Activated naive CD8-positive, alpha-beta T cell treated with anti-CD3 and anti-CD28 coated beads, Interleukin-2, amount 10 ng/mL, durations not matched to agents 7 days and 5 days (primary cell): ENCODE results near the gene DENND4C. TPM values are rescaled to one million over a fixed set of nuclear protein-coding genes. Genes with fewer than 3 reads are reported as not detected.
A peak's percentile ranks its signal among the peaks of the same experiment; 100 is the strongest.
"Not testable (repeated sequence)": the region's sequence is repeated elsewhere in the genome, so short reads cannot be mapped to it uniquely, and the experiment has no call there.

ENCODE experiments used
- ATAC-seq: fragments of 150-1000 bp; cut with Tn5 transposase; one replicate; pipeline ENCODE4 v1.10.0; 2021; ENCODE audit warnings: low read depth, moderate library complexity
- POLR2A ChIA-PET: fragments of 350-600 bp; sonication (Branson Sonifier 250); formaldehyde crosslinking; loops from one replicate; lab custom pipeline; 2021; ENCODE audit warnings: antibody characterized with exemption; lab: Charles Lee
- DNase-seq: peaks from one replicate; pipeline ENCODE4 v3.0.0; 2021
- H3K27ac Mint-ChIP-seq: one replicate; pipeline ENCODE4 v1.8.0; 2022; ENCODE audit warnings: mild to moderate bottlenecking, mixed read lengths
- H3K27me3 Mint-ChIP-seq: one replicate; pipeline ENCODE4 v1.8.0; 2022; ENCODE audit warnings: mild to moderate bottlenecking, moderate library complexity, mixed read lengths
- H3K36me3 Mint-ChIP-seq: one replicate; pipeline ENCODE4 v1.8.0; 2021; ENCODE audit warnings: mild to moderate bottlenecking, mixed read lengths
- H3K4me1 Mint-ChIP-seq: one replicate; pipeline ENCODE4 v1.8.0; 2021; ENCODE audit warnings: mixed read lengths
- H3K4me3 Mint-ChIP-seq: one replicate; pipeline ENCODE4 v1.8.0; 2022; ENCODE audit warnings: mild to moderate bottlenecking, moderate library complexity, mixed read lengths
- H3K9me3 Mint-ChIP-seq: one replicate; pipeline ENCODE4 v1.8.0; 2021; ENCODE audit warnings: mixed read lengths
- total RNA-seq, 2 experiments: library from RNA; stranded (reverse); gene quantifications; one replicate each; pipeline ENCODE4 v1.2.3, GENCODE V29; 2021

DENND4C gene
- total RNA-seq, 2 experiments from 2014 or later, result 44.4 to 49.5 TPM

DNA sequence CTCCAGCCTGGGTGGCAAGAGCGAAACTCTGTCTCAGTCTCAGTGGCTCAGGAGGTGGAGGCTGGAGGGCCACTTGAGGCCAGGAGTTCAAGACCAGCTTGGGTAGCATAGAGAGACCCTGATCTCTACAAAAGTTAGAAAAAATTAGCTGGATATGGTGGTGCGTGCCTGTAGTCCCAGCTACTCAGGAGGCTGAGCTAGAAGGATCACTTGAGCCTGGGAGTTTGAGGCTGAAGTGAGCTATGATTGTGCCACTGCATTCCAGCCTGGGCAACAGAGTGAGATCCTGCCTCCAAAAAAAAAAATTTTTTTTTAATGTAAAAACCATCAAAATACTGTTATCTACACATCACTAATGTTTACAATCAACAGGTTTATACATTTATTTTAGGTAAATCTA is 24.6 kb downstream of the DENND4C start:
- Mint-ChIP-seq H3K4me1 (peaks cover 12% of the 10 kb centered on the region), H3K27ac (no peak overlapping the region), H3K27me3 (no peaks in the 10 kb centered on the region), H3K4me3 (no peak overlapping the region), H3K36me3 (peaks cover 13% of the 10 kb centered on the region), H3K9me3 (no peaks in the 10 kb centered on the region)
- ATAC-seq (no peak), DNase-seq (no peak)
- POLR2A ChIA-PET, result no interaction called here

DNA sequence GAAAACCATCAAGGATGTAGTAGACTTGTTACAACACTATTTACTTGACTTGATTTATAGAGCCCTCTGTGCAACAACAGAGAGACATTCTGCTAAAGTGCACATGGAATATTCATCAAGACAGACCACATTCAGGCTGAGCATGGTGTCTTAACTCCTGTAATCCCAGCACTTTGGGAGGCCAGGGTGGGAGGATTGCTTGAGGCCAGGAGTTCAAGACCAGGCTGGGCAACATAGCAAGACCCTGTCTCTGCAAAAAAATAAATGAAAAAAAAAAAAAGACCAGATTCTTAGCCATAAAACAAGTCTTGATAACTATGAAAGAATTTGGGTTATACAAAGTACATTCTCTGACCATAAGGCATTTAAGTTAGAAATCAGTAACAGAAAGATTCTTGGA is 25.3 kb downstream of the DENND4C start:
- Mint-ChIP-seq H3K9me3 (no peaks in the 10 kb centered on the region), H3K4me1 (peaks cover 6% of the 10 kb centered on the region), H3K27ac (no peak overlapping the region), H3K4me3 (no peak overlapping the region), H3K36me3 (peaks cover 13% of the 10 kb centered on the region), H3K27me3 (no peaks in the 10 kb centered on the region)
- DNase-seq (no peak), ATAC-seq (no peak)
- POLR2A ChIA-PET, result no interaction called here

DNA sequence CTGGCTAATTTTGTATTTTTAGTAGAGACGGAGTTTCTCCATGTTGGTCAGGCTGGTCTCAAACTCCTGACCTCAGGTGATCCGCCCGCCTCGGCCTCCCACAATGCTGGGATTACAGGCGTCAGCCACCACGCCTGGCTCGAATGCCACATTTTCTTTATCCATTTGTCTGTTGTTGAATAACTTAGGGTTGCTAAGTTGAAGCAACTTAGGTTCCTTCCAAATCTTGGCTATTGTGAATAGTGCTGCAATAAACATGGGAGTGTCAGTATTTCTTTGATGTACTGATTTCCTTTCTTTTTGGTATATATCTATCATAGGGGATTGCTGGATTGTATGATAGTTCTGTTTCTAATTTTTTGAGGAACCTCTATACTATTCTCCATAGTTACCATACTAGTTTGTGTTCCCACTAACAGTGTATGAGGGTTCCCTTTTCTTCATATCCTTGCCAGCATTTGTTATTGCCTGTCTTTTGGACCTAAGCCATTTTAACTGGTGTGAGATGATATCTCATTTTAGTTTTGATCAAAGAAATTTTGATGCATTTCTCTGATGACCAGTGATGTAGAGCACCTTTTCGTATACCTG is 29.3 kb downstream of the DENND4C start:
- H3K9me3 Mint-ChIP-seq, H3K27me3 Mint-ChIP-seq, H3K4me1 Mint-ChIP-seq, DNase-seq, ATAC-seq, H3K27ac Mint-ChIP-seq, H3K4me3 Mint-ChIP-seq, POLR2A ChIA-PET: not testable (repeated sequence)
- peaks cover 12% of the 10 kb centered on the region for H3K36me3 Mint-ChIP-seq

DNA sequence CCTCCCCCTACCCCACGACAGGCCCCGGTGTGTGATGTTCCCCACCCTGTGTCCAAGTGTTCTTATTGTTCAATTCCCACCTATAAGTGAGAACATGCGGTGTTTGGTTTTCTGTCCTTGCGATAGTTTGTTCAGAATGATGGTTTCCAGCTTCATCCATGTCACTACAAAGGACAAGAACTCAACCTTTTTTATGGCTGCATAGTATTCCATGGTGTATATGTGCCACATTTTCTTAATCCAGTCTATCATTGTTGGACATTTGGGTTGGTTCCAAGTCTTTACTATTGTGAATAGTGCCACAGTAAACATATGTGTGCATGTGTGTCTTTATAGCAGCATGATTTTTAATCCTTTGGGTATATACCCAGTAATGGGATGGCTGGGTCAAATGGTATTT is 35.1 kb downstream of the DENND4C start:
- DNase-seq, H3K9me3 Mint-ChIP-seq, H3K27ac Mint-ChIP-seq, ATAC-seq, H3K4me3 Mint-ChIP-seq, POLR2A ChIA-PET, H3K27me3 Mint-ChIP-seq: not testable (repeated sequence)
- Mint-ChIP-seq H3K4me1 (peaks cover 32% of the 10 kb centered on the region), H3K36me3 (peaks cover 25% of the 10 kb centered on the region)

DNA sequence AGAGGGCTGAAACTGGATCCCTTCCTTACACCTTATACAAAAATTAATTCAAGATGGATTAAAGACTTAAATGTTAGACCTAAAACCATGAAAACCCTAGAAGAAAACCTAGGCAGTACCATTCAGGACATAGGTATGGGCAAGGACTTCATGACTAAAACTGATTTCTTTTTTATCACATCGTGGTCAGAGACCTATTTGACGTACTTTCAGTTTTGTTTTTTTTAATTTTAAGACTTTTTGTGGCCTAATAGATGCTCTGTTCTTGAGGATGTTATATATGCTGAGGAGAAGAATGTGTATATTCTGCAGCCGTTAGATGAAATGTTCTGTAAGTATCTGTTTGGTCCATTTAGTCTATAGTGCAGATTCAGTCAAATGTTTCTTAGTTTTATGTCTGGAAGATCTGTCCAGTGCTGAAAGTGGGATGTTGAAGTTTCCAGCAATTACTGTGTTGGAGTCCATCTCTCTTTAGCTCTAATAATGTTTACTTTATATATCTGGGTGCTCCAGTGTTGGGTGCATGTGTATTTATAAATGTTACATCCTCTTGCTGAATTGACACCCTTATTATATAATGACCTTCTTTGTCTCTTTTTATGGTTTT is 36.4 kb downstream of the DENND4C start:
- H3K27me3 Mint-ChIP-seq, H3K9me3 Mint-ChIP-seq, DNase-seq, H3K27ac Mint-ChIP-seq, ATAC-seq: not testable (repeated sequence)
- POLR2A ChIA-PET, result interaction anchor here (0.5 kb wide), 1 partner anchor 146 kb away, joined by 4 read pairs; no protein-coding TSS in a partner anchor
- Mint-ChIP-seq H3K36me3 (peaks cover 27% of the 10 kb centered on the region), H3K4me3 (peak overlapping the region; percentile 14), H3K4me1 (peaks cover 32% of the 10 kb centered on the region)

DNA sequence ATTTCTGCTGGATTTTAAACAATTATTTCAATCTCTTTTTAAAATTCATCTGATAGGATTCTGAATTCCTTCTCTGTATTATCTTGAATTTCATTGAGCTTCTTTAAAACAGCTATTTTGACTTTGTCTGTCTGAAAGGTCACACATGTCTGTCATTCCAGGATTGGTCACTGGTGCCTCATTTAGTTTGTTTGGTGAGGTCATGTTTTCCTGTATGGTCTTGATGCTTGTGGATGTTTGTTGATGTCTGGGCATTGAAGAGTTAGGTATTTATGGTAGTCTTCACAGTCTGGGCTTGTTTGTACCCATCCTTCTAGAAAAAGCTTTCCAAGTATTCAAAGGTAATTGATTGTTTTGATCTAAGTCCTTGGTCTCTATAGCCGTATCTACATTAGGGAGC is 39.1 kb downstream of the DENND4C start:
- H3K4me1 Mint-ChIP-seq, result peaks cover 30% of the 10 kb centered on the region
- no peak overlapping the region for H3K27ac Mint-ChIP-seq
- H3K9me3 Mint-ChIP-seq, result peaks cover 5% of the 10 kb centered on the region
- DNase-seq (no peak), ATAC-seq (no peak)
- H3K36me3 Mint-ChIP-seq, result peaks cover 27% of the 10 kb centered on the region
- H3K4me3 Mint-ChIP-seq, result no peak overlapping the region
- no peaks in the 10 kb centered on the region for H3K27me3 Mint-ChIP-seq
- POLR2A ChIA-PET, result no interaction called here

DNA sequence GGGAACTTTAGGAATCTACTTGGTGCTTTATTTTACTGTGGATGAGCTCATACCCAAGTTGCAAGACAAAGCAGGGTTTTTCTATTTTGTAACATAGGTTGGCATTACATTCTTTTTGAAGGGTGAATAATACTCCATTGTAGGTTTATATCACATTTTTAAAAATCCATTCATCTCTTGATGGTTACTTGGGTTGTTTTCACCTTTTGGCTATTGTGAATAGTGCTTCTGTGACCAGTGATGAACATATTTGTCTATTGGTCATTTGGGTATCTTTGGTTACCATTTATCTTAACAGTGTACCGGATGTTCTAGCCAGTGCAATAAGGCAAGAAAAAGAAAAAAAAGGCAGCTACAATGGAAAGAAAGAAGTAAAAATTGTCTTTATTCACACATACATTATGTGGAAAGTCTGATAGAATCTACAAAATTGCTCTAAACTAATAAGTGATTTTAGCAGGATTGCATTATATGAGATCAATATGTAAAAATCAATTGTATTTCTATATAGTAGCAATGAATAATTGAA is 40.0 kb downstream of the DENND4C start:
- DNase-seq (no peak), ATAC-seq (no peak)
- POLR2A ChIA-PET, result no interaction called here
- H3K9me3 Mint-ChIP-seq, result peaks cover 5% of the 10 kb centered on the region
- H3K36me3 Mint-ChIP-seq, result peaks cover 25% of the 10 kb centered on the region
- H3K27ac Mint-ChIP-seq, result no peak overlapping the region
- no peaks in the 10 kb centered on the region for H3K27me3 Mint-ChIP-seq
- H3K4me3 Mint-ChIP-seq, result no peak overlapping the region
- peaks cover 27% of the 10 kb centered on the region for H3K4me1 Mint-ChIP-seq

DNA sequence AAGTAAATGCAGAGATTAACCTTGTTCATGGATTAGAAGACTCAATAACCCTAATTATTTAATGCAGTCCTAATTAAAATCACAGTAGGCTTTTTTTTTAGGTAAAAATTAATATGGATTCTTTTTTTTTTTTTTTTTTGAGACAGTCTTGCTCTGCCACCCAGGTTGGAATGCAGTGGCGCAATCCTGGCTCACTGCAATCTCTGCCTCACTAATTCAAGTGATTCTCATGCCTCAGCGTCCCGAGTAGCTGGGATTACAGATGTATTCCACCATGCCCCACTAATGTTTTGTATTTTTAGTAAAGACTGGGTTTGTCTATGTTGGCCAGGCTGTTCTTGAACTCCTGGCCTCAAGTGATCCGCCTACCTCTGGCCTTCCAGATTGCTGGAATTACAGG is 40.6 kb downstream of the DENND4C start:
- ATAC-seq, result no peak
- H3K9me3 Mint-ChIP-seq, result peaks cover 5% of the 10 kb centered on the region
- H3K27ac Mint-ChIP-seq, result no peak overlapping the region
- no peak overlapping the region for H3K4me3 Mint-ChIP-seq
- no peaks in the 10 kb centered on the region for H3K27me3 Mint-ChIP-seq
- DNase-seq, result no peak
- POLR2A ChIA-PET, result no interaction called here
- peaks cover 26% of the 10 kb centered on the region for H3K36me3 Mint-ChIP-seq
- H3K4me1 Mint-ChIP-seq, result peaks cover 26% of the 10 kb centered on the region

DNA sequence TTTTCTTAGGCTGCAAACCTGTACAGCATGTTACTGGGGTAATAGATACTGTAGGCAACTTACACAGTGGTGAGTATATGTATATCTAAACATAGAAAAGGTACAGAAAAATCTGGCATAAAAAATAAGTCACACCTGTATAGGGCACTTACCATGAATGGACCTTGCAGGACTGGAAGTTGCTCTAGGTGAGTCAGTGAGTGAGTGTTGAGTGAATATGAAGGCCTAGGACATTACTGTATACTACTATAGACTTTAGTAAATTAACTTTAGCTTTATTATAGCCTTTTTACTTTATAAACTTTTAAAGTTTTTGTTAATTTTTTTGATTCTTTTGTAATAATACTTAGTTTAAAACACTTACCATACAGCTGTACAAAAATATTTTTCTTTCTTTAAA is 51.3 kb downstream of the DENND4C start:
- DNase-seq, result no peak
- Mint-ChIP-seq H3K9me3 (no peaks in the 10 kb centered on the region), H3K4me1 (peaks cover 5% of the 10 kb centered on the region), H3K27me3 (no peaks in the 10 kb centered on the region), H3K27ac (no peak overlapping the region), H3K36me3 (peaks cover 7% of the 10 kb centered on the region), H3K4me3 (no peak overlapping the region)
- POLR2A ChIA-PET, result no interaction called here
- ATAC-seq, result no peak

DNA sequence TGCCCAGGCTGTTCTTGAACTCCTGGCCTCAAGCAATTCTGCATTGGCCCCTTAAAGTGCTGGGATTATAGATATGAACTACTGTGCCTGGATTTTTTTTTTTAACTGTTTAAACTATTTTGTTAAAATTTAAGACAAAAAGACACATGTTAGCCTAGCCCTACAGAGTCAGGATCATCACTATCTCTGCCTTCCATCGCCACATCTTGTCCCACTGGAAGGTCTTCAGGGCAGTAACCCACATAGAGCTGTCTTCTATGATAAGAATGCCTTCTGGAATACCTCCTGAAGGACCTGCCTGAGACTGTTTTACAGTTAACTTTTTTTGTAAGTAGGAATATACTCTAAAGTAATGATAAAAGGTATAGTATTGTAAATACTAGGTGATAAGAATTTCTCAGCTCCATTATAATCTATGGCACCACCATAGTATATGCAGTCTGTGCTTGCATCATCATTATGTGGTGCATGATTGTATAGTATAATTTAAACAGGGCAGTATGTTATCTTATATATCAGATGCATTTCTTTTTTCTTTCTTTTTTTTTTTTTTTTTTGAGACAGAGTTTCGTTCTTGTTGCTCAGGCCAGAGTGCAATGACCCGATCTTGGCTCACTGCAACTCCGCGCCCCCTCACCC is 52.7 kb downstream of the DENND4C start:
- POLR2A ChIA-PET, result no interaction called here
- H3K27ac Mint-ChIP-seq, result no peak overlapping the region
- no peaks in the 10 kb centered on the region for H3K9me3 Mint-ChIP-seq
- H3K27me3 Mint-ChIP-seq, result no peaks in the 10 kb centered on the region
- peaks cover 5% of the 10 kb centered on the region for H3K4me1 Mint-ChIP-seq
- peaks cover 12% of the 10 kb centered on the region for H3K36me3 Mint-ChIP-seq
- ATAC-seq (no peak), DNase-seq (no peak)
- no peak overlapping the region for H3K4me3 Mint-ChIP-seq

DNA sequence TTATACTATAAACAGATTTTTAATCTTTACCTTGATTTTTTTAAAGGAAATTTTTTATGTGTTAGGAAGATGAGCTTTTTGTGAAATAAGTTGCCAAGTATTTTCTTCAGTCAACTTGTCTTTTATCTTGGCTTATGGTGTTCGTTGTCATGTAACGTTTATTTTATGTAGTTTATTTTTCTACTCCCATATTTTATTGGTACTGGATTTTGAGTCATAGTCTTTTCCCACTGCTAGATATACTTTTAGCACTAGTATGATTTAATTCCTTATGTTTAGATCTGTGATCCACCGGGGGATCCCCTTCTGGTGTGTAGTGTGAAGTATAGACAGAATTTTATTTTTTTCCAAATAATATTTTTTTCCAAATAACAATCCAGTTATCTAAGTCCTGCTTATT is 54.2 kb downstream of the DENND4C start:
- H3K4me3 Mint-ChIP-seq, result no peak overlapping the region
- H3K4me1 Mint-ChIP-seq, result peaks cover 5% of the 10 kb centered on the region
- no peak overlapping the region for H3K27ac Mint-ChIP-seq
- no peak for ATAC-seq
- peaks cover 13% of the 10 kb centered on the region for H3K36me3 Mint-ChIP-seq
- H3K9me3 Mint-ChIP-seq, result no peaks in the 10 kb centered on the region
- H3K27me3 Mint-ChIP-seq, result no peaks in the 10 kb centered on the region
- POLR2A ChIA-PET, result no interaction called here
- DNase-seq, result no peak

DNA sequence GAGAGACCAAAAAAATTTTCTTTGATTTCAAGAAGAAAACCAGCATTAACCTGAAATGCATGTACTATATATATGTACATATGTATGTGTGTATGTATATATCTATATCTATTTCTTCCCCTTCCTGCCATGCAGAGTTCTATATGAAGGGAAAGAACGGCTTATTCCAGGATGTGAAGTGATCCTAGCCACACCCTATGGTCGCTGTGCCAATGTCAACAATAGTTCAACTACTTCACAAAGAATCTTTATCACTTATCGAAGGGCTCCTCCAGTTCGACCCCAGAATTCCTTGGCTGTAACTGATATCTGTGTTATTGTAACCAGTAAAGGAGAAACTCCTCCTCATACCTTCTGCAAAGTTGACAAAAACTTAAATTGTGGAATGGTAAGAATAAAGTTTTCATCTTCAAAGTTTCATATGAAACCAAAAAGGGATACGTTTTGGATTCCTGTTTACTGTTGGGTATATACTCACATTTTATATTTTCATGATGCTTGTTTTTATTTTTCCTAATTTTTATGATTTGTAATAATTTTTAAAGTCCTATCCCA is 56.2 kb downstream of the DENND4C start:
- Mint-ChIP-seq H3K27ac (no peak overlapping the region), H3K9me3 (no peaks in the 10 kb centered on the region), H3K4me1 (peaks cover 5% of the 10 kb centered on the region), H3K36me3 (peaks cover 20% of the 10 kb centered on the region), H3K27me3 (no peaks in the 10 kb centered on the region), H3K4me3 (no peak overlapping the region)
- ATAC-seq, result no peak
- DNase-seq, result no peak
- POLR2A ChIA-PET, result no interaction called here

DNA sequence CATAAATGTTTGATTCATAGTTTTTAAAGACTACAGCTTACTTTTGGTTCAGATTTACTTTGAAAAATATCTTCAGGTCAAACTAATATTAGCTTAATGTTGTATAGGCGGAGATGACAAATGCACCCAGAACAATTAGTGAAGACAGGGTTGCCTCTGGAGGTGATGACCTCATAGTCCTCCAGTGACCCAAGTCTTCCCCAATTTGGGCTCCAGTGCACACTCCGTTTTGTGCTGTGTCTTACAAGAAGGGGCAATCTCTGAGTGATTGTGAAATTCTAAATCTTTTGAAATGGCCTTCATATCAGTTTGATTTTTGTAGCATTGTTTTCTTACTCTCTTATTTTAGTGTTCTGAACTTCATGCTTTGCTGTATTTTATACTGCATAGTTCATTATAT is 57.6 kb downstream of the DENND4C start:
- ATAC-seq, result no peak
- Mint-ChIP-seq H3K4me1 (peaks cover 5% of the 10 kb centered on the region), H3K36me3 (peaks cover 21% of the 10 kb centered on the region), H3K27me3 (no peaks in the 10 kb centered on the region), H3K27ac (no peak overlapping the region), H3K9me3 (no peaks in the 10 kb centered on the region), H3K4me3 (no peak overlapping the region)
- DNase-seq, result no peak
- POLR2A ChIA-PET, result no interaction called here

DNA sequence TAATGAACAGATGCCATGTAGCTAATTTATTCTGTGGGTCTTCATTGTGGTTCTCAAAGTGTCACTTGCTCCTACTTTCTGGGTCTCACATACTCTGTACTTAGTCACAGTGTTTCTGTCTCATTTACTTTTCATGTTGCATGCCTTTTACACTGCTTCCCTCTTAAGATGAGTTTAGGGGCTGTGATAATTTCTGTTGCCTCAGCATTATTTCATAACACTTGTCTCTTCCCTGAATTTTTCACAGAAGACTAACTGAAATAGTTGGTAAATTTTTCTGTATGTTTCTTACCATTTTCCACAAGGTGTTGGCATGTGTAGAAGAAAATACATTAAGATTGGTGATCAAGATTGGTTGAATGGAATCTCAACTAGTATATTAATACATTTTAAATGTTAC is 59.6 kb downstream of the DENND4C start:
- POLR2A ChIA-PET, result no interaction called here
- no peak overlapping the region for H3K27ac Mint-ChIP-seq
- H3K36me3 Mint-ChIP-seq, result peaks cover 29% of the 10 kb centered on the region

More for the DNA sequence above, 59.6 kb downstream of the DENND4C start:
- no peak for DNase-seq
- H3K4me3 Mint-ChIP-seq, result no peak overlapping the region
- no peaks in the 10 kb centered on the region for H3K27me3 Mint-ChIP-seq
- H3K9me3 Mint-ChIP-seq, result no peaks in the 10 kb centered on the region
- H3K4me1 Mint-ChIP-seq, result peaks cover 2% of the 10 kb centered on the region
- ATAC-seq, result no peak
